Kidney (tissue), 14 donors: ENCODE data around the gene OVOL3. TPM values are rescaled to one million over a fixed set of nuclear protein-coding genes. Genes with fewer than 3 reads are reported as not detected.

Experiments used
- DNase-seq, 5 donors: peaks; one replicate each; pipeline ENCODE4 v3.0.0-alpha.2; 2013 to 2020
- FAIRE-seq: peaks from 2 replicates; lab custom pipeline; 2012; peaks lifted over from hg19 to GRCh38; lab: Jason Lieb, UNC
- H3K27ac ChIP-seq, 2 donors: one replicate each; pipeline ENCODE4 v1.7.0; 2013; ENCODE audit warnings: low read depth in 2 of 2, low read length in 2 of 2, inconsistent platforms in 1 of 2
- H3K27me3 ChIP-seq: one replicate; pipeline ENCODE4 v1.7.1; 2013; ENCODE audit warnings: low read length, inconsistent platforms; ENCODE audit not compliant: control insufficient read depth, insufficient read depth
- H3K36me3 ChIP-seq, 3 donors: one replicate each; pipeline versions ENCODE4 v1.7.0 to v1.7.1; 2013; ENCODE audit warnings: low read length in 3 of 3, control low read depth in 1 of 3, inconsistent platforms in 1 of 3; ENCODE audit not compliant: insufficient read depth in 3 of 3, control insufficient read depth in 2 of 3
- H3K4me1 ChIP-seq, 3 donors: one replicate each; pipeline versions ENCODE4 v1.7.0 to v1.7.1; 2013; ENCODE audit warnings: low read length in 3 of 3, inconsistent platforms in 1 of 3, low read depth in 1 of 3; ENCODE audit not compliant: control insufficient read depth in 2 of 3, insufficient read depth in 2 of 3
- H3K4me3 ChIP-seq, 3 donors: one replicate each; pipeline versions ENCODE4 v1.7.0 to v1.8.1; 2013; ENCODE audit warnings: low read length in 3 of 3, control low read depth in 1 of 3, inconsistent platforms in 1 of 3
- H3K9ac ChIP-seq, 3 donors: one replicate each; pipeline versions ENCODE4 v1.7.0 to v1.7.1; 2013; ENCODE audit warnings: low read length in 3 of 3, control low read depth in 1 of 3, inconsistent platforms in 1 of 3
- H3K9me3 ChIP-seq, 3 donors: one replicate each; pipeline versions ENCODE4 v1.7.0 to v1.7.1; 2013; ENCODE audit warnings: low read length in 3 of 3, control low read depth in 1 of 3, inconsistent platforms in 1 of 3; ENCODE audit not compliant: control insufficient read depth in 2 of 3, insufficient read depth in 1 of 3
- intact Hi-C: fragments of 100-400 bp; cut with DNase I; formaldehyde crosslinking; loops from one replicate; pipeline ENCODE4 v1.11.1; 2022
- polyA plus RNA-seq: library from polyadenylated mRNA; stranded (reverse); fragments of 350-450 nt; fragmentation: Illumina TruSeq; extraction: RNeasy Lipid Tissue Mini Kit (QIAGEN cat#74804); gene quantifications from one replicate; pipeline ENCODE4 v1.2.3, GENCODE V29; 2014; ENCODE audit warnings: low read depth, low replicate concordance; ENCODE audit not compliant: insufficient read depth
- total RNA-seq: library from RNA; stranded (reverse); fragmentation: NEBNext Ultra II Directional; extraction: Animal tissue kit (Norgen Biotek cat#: 25700); gene quantifications from one replicate; pipeline ENCODE4 v1.2.1, GENCODE V29; 2021
- TF ChIP-seq, protein P1 (sequence below): IDR thresholded peaks from 3 replicates; pipeline ENCODE4 v1.5.1; 2012; ENCODE audit warnings: mild to moderate bottlenecking, moderate library complexity, borderline replicate concordance; ENCODE audit not compliant: insufficient read depth; ENCODE audit errors: extremely low read depth
- donor health status: control.
- donor health status: control.
- donor health status: control.
- donor health status: control.
- donor health status: control.
- donor health status: DM: yes; HTN: yes; CAD: no.
- donor health status: Normal renal cell carcinoma (clear cell type).

Gene OVOL3
- total and polyA plus RNA-seq, 2 donors from 2014 or later: not detected

DNA sequence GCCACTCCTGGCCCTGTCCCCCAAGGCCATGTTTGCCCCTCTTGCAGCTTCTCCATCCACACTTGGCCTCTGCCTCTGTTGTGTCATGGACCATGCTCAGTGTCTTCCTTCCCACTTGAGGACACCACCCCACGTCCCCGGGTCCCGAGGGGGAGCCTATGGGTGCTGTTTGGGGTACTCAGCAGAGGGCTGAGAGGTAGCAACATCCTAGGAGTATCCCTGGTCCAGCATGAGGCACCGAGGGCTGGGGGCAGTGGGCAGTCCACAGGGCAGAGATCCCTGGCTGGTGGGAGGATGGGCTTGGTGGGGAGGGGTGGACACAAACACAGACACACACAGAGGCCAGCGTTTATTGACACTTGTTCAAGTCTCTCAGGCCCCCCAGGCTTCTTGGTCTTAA is 39.6 kb downstream of the OVOL3 start:
- no peaks in the 10 kb centered on the region for H3K9me3 ChIP-seq
- H3K27ac ChIP-seq: peak overlapping the region; percentile 94 to 95
- peak overlapping the region in 1 of 3 donors; percentile 48 for H3K9ac ChIP-seq
- H3K4me1 ChIP-seq: no peaks in the 10 kb centered on the region
- H3K27me3 ChIP-seq: no peaks in the 10 kb centered on the region
- H3K36me3 ChIP-seq: peaks cover 12 to 35% (median 21%) of the 10 kb centered on the region in 3 donors
- intact Hi-C loops: no loop called here
- no peak overlapping the region for H3K4me3 ChIP-seq
- TF ChIP-seq, protein P1, sequence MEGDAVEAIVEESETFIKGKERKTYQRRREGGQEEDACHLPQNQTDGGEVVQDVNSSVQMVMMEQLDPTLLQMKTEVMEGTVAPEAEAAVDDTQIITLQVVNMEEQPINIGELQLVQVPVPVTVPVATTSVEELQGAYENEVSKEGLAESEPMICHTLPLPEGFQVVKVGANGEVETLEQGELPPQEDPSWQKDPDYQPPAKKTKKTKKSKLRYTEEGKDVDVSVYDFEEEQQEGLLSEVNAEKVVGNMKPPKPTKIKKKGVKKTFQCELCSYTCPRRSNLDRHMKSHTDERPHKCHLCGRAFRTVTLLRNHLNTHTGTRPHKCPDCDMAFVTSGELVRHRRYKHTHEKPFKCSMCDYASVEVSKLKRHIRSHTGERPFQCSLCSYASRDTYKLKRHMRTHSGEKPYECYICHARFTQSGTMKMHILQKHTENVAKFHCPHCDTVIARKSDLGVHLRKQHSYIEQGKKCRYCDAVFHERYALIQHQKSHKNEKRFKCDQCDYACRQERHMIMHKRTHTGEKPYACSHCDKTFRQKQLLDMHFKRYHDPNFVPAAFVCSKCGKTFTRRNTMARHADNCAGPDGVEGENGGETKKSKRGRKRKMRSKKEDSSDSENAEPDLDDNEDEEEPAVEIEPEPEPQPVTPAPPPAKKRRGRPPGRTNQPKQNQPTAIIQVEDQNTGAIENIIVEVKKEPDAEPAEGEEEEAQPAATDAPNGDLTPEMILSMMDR: no peak
- DNase-seq (no peak), FAIRE-seq (no peak)

DNA sequence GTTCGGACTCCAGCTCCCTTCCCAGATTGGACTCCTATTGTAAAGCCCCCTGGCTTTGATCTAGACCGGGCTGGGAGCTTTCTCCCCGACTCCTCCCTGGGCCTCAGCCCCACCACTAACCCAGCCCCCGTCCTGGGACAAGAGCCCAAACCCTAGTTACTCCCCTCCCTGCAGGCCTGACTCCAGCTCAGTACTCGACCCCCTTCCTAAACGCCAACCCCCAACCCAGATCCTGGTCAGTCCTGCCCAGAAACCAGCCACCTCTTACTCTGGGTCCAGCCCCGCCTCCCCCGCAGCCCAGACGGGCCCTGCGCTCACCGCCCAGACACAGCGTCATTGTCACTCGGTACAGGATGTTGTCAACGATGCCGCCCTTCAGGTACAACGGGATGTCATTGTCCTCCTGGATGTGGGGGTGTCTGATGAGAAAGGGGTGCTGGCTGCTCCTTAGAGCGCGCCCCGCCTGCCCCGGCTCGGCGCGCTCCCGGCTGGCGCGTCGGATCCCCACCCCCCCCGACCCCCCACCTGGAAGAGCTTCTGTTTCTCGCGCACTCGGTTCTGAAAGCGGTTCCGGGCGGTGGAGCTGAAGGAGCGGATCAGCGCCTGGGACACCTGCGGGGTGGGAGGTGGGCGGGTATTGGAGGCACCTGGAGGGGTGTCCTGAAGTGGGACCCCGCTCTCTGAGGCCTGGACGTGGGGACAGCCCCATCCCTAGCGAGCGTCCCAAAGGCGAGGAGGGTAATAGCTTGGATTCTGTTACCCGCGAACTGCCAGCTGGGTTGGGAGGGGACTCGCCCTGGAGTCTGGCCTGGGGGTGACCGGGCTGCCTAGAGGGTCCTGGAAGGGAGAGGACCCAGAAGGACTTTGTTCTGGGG is 40.4 kb downstream of the OVOL3 start:
- intact Hi-C loops: no loop called here

DNA sequence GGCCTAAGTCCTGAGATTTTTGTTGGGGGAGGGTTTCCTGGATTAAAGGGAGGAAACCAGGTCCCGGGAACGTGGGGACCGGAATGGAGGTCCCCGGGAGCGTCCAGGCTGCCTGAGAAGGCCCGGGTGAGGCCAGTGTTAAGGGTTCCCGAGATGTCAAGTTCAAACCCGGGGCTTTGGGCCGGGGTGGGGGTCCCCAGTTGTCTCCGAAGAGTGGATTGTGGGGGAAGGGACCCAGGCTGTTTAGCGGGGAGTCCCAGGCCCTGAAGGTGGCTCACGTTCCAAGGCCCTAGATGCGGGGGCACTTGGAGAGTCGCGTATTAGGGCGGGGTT is 41.0 kb downstream of the OVOL3 start:
- no peaks in the 10 kb centered on the region for H3K9me3 ChIP-seq
- peaks cover 2 to 21% (median 11%) of the 10 kb centered on the region in 3 donors for H3K36me3 ChIP-seq
- no peak for FAIRE-seq
- peak overlapping the region; percentile 40 to 69 (median 58) for H3K4me3 ChIP-seq
- H3K27ac ChIP-seq: peak overlapping the region; percentile 94 to 95
- DNase-seq: no peak
- TF ChIP-seq, protein P1: no peak
- H3K9ac ChIP-seq: peak overlapping the region; percentile 1 to 98 (median 89)
- intact Hi-C loops: no loop called here
- no peaks in the 10 kb centered on the region for H3K4me1 ChIP-seq
- H3K27me3 ChIP-seq: no peaks in the 10 kb centered on the region

More for the DNA sequence above, 40.4 kb downstream of the OVOL3 start:
- TF ChIP-seq, protein P1: no peak
- FAIRE-seq (no peak), DNase-seq (peak; percentile 64 to 88 (median 83))
- no peaks in the 10 kb centered on the region for H3K27me3 ChIP-seq
- H3K4me1 ChIP-seq: no peaks in the 10 kb centered on the region
- H3K4me3 ChIP-seq: peak overlapping the region; percentile 57 to 69 (median 58)
- no peaks in the 10 kb centered on the region for H3K9me3 ChIP-seq
- H3K9ac ChIP-seq: peak overlapping the region; percentile 8 to 98 (median 89)
- peak overlapping the region; percentile 94 to 95 for H3K27ac ChIP-seq
- H3K36me3 ChIP-seq: peaks cover 6 to 27% (median 13%) of the 10 kb centered on the region in 3 donors
